HUES64 (cell line): ENCODE data around the gene PSMA7.

Experiments used
- H3K27ac ChIP-seq: 2 replicates; pipeline ENCODE4 v1.7.0; 2013; ENCODE audit warnings: low read depth, low read length, inconsistent platforms
- H3K27me3 ChIP-seq: 2 replicates; pipeline ENCODE4 v1.6.1; 2013; ENCODE audit warnings: mild to moderate bottlenecking, low read length; ENCODE audit not compliant: insufficient read depth
- H3K36me3 ChIP-seq: 2 replicates; pipeline ENCODE4 v1.6.1; 2013; ENCODE audit warnings: mild to moderate bottlenecking, low read length; ENCODE audit not compliant: insufficient read depth
- H3K4me1 ChIP-seq: 2 replicates; pipeline ENCODE4 v1.6.1; 2013; ENCODE audit warnings: mild to moderate bottlenecking, low read length, moderate library complexity; ENCODE audit not compliant: insufficient read depth
- H3K4me3 ChIP-seq: 2 replicates; pipeline ENCODE4 v1.5.1; 2013; ENCODE audit warnings: mild to moderate bottlenecking, low read length, moderate library complexity
- H3K9ac ChIP-seq: 2 replicates; pipeline ENCODE4 v1.6.1; 2013; ENCODE audit warnings: mild to moderate bottlenecking, low read depth, low read length
- H3K9me3 ChIP-seq: 2 replicates; pipeline ENCODE4 v1.6.1; 2013; ENCODE audit warnings: low read depth, low read length; ENCODE audit not compliant: insufficient read depth
- WGBS: fragments of 150-250, 120-280 bp; methylation state at CpG from one replicate; pipeline ENCODE4 v1.1.7; 2013; ENCODE audit warnings: missing lambda C conversion rate; 5-methylcytosine and 5-hydroxymethylcytosine counted together

The PSMA7 gene

DNA sequence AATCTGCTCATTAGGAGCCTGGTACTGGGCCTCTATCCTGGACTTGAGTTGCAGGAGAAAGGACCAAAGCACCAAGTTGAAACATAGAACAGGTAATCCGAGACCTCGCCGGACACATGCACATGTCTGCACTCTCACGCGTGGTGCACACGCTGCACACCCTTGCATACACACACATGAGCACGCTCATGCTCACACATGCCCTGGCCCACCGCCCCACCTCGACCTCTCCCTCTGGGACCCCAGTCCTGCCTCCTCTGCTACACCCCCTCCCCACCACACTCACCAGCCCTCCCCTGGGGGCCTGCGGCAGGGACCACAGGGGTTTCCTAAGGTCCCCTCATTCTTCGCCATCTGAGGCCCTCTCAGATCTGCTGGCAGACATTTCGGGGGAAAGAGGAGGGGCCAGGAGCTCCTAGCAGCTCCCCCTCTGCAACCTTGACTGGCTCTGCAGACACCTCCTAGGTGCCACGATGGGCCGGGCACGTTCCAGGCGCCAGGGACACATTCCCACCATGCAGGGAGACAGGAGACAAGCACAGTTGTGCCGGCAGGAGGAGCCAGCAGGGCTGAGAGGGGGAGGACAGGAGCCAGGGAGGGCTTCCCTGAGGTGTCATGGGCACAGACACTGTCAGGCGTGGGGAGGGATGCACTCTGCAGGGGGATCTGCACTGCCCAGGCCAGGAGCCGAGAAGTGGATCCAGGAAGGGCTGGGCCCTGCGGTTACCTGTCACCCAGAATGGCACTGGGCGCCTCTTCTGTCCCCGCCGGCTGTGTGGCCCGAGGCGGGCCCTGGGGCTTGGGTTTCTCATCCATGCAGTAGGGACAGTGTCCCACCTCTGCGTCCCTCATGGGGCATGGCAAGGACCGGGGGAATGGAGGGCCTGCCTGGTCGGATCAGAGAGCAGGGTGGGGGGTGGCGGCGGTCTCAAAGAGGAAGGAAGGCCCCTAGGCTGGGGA lies 46.5 kb downstream of the PSMA7 start:
- no peaks in the 10 kb centered on the region for H3K36me3 ChIP-seq
- no peak overlapping the region for H3K9ac ChIP-seq
- no peak overlapping the region for H3K27ac ChIP-seq
- H3K9me3 ChIP-seq = no peaks in the 10 kb centered on the region
- no peak overlapping the region for H3K4me3 ChIP-seq
- no peaks in the 10 kb centered on the region for H3K4me1 ChIP-seq
- H3K27me3 ChIP-seq = no peaks in the 10 kb centered on the region
- WGBS = 92% methylated on average over 30 of the region's 30 CpGs

DNA sequence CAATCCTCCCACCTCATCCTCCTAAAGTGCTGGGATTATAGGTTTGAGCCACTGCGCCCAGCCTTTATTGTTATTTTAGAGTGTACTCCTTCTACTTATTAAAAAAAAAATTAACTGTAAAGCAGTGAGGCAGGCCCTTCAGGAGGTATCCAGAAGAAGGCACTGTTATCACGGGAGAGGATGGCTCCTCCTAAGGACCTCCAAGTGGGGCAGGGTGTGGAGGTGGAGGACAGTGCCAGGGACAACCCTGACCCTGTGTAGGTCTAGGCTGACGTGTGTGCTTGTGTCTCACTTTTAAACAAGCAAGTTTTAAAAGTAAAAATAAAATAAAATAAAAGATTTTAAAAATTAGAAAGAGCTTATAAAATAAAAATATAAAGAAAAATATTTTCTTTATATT lies 53.8 kb downstream of the PSMA7 start:
- Histone ChIP-seq H3K4me1 (no peaks in the 10 kb centered on the region), H3K27ac (no peak overlapping the region), H3K9me3 (no peaks in the 10 kb centered on the region), H3K4me3 (no peak overlapping the region), H3K36me3 (no peaks in the 10 kb centered on the region), H3K9ac (no peak overlapping the region), H3K27me3 (no peaks in the 10 kb centered on the region)
- 56% methylated on average over 1 of the region's 3 CpGs for WGBS

DNA sequence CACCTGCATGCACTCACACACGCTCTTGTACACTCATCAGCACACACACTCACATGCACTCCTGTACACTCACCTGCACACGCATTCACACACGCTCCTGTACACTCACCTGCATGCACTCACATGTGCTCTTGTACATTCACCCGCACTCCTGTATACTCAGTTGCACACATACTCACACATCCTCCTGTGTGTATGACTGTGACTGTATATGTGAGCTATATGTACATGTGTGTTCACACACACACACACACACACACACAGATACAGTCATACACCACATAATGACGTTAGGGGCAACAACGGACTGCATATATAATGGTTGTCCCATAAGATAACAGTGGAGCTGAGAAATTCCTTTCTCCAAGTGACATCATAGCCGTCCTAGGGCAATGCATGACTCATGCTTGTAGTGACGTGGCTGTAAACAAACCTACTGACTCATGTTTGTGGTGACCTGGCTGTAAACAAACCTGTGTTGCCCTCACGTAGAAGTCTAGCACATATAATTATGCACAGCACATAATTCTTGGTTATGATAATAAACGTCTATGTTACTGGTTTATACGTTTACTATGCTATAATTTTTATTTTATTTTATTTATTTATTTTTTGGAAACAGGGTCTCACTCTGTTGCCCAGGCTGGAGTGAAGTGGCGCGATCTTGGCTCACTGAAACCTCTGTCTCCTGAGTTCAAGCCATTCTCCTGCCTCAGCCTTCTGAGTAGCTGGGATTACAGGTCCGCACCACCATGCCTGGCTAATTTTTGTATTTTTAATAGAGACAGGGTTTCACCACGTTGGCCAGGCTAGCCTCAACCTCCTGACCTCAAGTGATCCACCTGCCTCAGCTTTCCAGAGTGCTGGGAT lies 54.7 kb downstream of the PSMA7 start:
- Histone ChIP-seq H3K9ac (no peak overlapping the region), H3K36me3 (no peaks in the 10 kb centered on the region), H3K9me3 (no peaks in the 10 kb centered on the region), H3K4me3 (no peak overlapping the region), H3K27ac (no peak overlapping the region), H3K4me1 (no peaks in the 10 kb centered on the region), H3K27me3 (no peaks in the 10 kb centered on the region)
- 76% methylated on average over 13 of the region's 15 CpGs for WGBS

DNA sequence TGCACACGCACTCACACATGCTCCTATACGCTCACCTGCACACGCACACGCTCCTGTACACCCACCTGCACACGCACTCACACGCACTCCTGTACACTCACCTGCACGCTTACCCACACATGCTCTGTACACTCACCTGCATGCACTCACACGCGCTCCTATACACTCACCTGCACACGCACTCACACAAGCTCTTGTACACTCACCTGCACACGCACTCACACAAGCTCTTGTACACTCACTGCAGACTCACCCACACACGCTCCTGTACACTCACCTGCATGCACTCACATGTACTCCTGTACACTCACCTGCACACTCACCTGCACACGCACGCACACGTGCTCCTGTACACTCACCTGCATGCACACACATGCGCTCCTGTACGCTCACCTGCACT lies 55.6 kb downstream of the PSMA7 start:
- Histone ChIP-seq H3K27me3 (no peaks in the 10 kb centered on the region), H3K9me3 (no peaks in the 10 kb centered on the region), H3K4me3 (no peak overlapping the region), H3K27ac (no peak overlapping the region), H3K9ac (no peak overlapping the region), H3K36me3 (no peaks in the 10 kb centered on the region), H3K4me1 (no peaks in the 10 kb centered on the region)
- 94% methylated on average over 17 of the region's 17 CpGs for WGBS

DNA sequence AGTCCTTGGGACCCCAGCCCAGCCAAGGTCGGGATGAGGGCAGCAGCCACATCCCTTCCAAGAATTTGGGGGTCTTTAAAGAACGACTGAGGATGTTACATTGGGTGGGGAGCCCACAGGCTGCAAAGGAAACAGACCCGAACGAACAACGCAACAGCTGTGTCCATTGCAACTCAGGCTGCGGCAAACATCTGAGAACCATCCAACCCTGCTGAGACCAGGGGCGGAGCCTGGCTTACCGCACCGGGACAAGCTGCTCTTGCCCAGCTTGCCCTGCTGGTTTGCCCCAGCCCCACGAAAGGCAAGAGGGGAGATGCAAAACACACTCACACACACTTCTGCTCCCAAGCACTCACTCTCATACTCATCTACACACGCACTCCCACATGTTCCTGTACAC lies 56.0 kb downstream of the PSMA7 start:
- Histone ChIP-seq H3K27ac (no peak overlapping the region), H3K27me3 (no peaks in the 10 kb centered on the region), H3K9ac (no peak overlapping the region), H3K4me3 (no peak overlapping the region), H3K4me1 (no peaks in the 10 kb centered on the region), H3K36me3 (no peaks in the 10 kb centered on the region), H3K9me3 (no peaks in the 10 kb centered on the region)
- WGBS = 63% methylated on average over 11 of the region's 11 CpGs
